GM21526 (cell line): ENCODE measurements around the gene PDE3A.
"Not testable (repeated sequence)": the region's sequence is repeated elsewhere in the genome, so short reads cannot be mapped to it uniquely, and the experiment has no call there.

Experiments used
- ATAC-seq: cut with Tn5 transposase; IDR thresholded peaks from one replicate; pipeline ENCODE4 v1.9.1; 2021; ENCODE audit warnings: moderate library complexity; ENCODE audit not compliant: unreplicated experiment, low FRiP score

PDE3A gene

DNA sequence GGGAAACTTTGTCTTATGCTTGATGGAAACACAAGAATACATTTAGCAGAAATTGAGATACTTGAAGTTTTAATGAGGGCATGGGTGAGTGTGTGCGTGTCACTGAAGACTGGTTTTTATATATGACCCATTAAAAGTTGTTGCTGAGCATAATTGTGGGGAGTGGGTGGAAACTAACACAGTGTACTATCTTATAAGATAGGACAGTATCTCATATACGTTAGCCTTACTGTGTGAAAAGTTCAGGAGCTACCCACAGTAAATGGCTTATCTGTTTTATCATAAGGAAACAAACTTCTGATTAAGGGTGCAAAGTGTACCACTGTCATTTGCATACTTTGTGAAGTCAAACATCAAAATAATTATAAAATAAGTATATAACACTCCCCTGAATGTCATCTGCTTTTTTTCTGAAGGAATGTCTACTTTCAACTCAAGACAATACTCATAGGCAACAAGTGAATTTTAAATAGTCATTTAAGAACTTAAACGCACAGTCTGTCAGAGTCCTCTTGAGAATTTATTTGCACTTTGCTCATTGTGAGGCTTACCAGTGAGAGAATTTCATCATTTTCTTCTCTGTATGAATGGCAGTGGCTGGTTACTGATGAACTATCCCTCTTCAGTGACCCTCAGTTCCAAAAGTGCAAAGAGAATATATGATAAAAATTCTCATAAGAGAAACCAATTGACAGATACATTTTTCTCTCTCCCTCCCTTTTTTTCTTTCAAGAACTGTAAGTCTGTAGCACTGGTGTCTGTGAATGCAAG is 4.2 kb downstream of the PDE3A start:
- ATAC-seq, result no peak

DNA sequence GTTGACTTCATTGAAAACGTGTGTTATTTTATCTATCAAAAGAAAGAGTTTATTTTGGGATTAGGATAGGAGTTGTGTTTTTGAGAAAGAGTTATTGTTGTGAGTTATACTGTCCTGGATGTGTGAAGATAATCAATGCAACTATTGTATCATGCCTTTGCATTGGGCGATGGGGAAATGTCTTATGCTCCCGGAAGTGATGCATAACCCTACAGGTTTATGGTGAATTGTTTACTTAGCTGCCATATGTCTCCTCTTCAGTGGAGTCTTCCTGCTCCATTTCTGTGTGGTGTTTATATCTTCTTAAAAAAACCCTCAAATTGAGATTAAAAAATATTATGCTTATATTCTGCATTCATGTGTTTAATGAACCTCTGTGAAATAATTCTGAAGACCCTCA is 6.5 kb downstream of the PDE3A start:
- no peak for ATAC-seq

DNA sequence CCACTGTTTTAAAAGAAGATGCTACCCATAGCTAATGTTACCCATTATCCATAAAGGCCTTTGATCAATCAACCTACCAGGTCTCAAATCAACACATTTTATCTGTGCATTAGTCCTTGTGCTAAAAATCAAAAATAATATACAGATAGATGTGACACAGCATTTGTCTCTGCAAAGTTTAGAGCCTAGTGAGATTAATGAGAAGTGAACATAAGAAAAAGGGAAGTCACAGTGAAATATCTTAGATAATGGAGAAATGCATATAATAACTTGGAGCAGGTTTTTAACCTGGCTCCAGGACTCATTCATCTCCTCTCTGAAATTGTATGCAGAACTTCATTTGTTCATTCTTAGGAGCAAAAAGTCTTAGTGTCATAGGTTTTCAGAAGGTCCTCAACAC is 7.2 kb downstream of the PDE3A start:
- no peak for ATAC-seq

DNA sequence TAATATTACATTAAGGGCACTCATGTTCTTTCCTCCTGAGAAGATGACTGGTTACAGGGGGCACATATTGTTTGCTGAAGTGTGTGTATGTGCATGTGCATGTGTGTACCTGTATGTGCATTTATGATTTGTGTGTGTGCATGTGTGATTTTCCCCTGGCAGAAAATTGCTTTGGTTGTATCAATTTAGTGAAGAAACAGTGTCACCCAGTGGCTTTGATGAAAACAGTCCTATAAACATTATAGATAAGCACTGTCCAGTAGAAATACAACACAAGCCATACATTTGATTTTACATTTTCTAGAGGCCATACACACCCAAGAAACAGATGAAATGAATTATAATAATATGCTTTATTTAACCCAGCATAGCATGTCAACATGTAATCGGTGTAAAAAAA is 8.6 kb downstream of the PDE3A start:
- ATAC-seq, result no peak

DNA sequence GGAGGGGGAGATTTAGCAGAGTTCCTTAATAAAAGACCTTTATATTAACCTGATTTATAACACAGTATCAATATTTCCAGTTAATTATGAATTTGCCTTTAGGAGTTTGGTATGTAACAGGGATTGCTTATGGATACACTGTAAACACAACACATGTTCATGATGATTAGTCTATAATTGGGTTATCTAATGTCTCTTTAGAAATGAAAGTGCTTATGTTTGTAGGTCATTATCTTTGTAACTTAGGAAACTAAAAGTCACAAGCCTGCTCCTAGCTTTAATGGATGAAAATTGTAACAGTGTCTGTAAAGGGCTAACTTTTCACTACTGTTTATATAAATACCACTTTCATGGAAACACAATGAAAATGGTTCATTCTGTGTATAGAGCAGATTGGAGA is 9.4 kb downstream of the PDE3A start:
- ATAC-seq, result no peak

DNA sequence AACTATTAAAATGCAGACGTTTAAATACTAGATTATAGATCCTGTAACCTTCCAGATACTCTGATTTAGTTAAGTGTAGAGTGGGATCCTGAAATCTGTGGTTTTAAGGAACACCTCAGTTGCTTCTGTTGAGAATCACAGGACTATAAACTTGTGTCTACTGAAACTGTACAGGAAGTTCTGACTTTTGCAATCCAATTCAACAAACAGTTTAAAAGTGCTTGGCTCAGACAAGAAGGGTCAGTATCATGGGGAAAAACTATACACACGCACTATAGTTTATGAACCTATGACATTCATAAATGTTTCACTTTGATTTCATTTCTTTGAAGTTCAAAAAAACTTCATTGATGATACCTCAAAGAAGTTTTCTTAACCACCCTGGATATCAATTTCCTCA is 13.8 kb downstream of the PDE3A start:
- no peak for ATAC-seq

DNA sequence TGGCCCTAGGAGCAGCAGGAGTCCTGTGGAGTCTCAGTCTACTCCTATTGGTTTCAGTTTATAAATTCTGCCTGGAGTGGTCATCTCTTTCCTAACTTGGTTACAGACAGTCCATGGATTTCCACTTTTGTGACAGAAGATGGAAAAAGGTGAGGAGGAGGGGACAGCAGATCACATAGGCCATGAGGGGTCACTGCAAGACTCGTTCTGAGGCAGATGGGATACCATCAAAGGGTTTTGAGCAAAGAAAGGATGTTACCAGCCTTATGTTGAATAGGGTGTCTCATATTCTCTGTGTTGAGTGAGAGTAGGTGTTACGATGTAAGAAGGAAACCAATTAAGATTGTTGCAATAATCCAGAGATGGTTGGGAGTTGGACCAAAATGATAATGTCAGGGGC is 15.3 kb downstream of the PDE3A start:
- ATAC-seq, result no peak

DNA sequence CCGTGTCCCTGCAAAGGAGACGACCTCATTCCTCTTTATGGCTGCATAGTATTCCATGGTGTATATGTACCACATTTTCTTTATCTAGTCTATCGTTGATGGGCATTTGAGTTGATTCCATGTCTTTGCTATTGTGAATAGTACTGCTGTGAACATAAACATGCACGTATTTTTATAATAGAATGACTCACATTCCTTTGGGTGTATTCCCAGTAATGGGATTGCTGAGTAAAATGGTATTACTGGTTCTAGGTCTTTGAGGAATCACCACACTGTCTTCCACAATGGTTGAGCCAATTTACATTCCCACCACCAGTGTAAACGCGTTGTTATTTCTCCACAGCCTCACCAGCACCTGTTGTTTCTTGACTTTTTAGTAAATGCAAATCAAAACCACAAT is 16.5 kb downstream of the PDE3A start:
- not testable (repeated sequence) for ATAC-seq

DNA sequence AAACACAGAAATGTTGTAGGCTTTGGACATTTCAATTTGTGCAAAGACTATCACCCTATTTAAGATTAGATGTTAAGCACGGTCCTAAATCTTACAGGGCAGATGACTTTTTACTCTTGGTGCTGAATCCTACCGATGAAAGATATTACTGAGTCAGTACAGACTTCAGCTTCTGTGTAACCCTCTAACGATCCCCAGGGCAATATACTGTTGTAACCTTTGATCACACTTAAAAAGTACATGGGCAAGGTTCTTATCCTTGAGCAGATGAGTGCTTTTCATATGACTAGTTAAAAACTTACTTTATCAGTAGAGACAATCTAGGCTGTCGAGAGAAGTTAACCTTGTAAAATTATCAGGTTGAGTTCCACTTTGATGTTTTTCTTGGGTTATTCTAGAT is 22.5 kb downstream of the PDE3A start:
- ATAC-seq, result no peak

DNA sequence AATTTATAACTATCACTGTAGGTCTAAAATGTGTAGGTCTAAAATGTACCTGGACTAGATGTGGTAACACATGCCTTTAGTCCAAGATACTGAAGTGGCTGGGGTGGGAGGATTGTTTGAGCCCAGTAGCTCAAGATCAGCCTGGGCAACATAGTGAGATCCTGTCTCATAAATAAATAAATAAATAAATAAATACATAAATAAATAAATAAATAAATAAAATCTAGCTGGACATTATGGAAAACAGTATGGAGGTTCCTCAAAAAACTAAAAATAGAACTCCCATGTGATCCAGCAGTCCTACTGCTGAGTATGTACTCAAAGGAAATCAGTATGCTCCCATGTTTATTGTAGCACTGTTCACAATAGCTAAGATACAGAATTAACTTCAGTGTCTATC is 24.0 kb downstream of the PDE3A start:
- no peak for ATAC-seq

DNA sequence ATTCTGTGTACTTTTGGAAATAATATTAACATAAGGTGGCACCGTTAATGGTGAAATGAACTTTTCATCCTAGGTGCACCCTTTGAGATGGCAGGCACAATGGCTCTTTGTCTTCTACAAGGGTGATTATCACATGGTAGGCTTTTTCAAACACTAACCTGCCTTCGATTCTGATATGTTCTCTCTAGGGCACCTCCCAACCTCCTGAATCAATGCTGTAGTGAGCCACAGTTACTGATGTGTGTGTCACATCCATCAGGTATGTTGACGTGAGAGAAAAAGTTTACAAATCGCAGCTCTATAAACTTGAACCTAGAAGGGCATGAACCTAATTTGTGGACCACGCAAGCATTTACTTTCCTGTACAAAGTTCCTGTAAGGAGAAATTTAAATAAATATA is 25.4 kb downstream of the PDE3A start:
- ATAC-seq, result no peak

DNA sequence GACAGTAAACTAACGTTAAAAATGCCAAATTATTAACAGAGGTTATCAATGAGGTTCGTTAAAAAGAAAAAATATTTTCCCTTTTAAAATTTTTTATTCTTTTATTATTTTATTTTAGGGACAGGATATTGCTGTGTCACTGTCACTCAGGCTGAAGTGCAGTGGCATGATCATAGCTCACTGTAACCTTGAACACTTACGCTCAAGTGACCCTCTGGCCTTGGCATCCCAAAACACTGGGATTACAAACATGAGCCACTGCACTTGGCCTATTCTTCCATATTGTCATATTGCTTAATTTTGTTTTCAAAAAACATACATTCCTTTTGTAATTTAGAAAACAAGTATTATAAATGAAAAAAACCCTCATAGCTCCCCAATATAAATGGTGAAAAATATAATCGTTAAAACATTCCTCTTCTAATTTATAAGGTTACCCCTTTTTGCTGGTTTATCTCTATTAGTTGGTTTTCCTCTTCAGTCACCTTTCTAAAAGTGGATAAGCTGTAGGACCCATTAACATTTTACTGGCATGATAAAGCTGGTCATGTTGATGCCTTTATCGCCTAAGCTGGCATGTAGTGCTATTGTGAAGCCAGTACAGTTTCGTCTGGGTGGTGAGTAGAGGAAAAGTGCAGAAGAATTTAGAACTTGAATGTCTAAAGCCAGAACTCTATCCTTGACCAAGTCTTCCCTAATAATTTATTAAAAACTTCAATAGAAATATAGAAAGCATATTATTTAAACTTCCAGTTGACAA is 27.6 kb downstream of the PDE3A start:
- ATAC-seq, result no peak

DNA sequence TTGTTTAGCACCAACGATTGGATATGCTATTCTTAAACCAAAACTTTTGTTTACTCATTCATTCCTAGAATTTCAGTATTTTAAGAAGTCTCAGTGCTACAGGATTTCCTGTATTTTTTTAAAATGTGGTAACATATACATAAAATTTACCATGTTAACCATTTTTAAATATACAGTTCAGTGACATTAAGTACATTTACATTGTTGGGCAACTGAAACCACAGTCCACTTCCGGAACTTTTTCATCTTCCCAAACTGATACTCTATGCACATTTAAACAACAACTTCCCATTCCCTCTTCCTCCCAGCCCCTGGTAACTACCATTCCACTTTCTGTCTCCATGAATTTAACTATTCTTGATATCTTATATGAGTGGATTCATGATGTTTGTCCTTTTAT is 30.3 kb downstream of the PDE3A start:
- ATAC-seq, result no peak

DNA sequence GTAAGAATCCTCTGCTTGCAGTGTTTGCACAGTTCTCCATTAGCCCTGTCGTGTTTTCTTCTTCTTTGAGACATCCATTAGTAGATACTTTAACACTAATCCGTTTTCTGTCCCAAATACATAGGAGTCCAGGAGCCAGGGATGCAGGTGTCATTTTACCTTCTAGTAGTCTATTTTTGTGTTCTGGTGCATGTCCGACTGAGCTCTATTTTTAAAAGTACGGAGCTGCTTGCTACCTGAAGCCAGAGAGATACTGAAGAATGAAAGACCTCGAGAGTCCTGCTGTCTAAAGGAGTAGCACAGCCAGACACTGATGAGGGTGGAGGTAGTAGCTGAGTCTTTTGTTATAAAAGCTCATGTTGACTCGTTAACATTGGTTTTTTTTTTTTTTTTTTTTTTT is 31.7 kb downstream of the PDE3A start:
- ATAC-seq, result no peak

DNA sequence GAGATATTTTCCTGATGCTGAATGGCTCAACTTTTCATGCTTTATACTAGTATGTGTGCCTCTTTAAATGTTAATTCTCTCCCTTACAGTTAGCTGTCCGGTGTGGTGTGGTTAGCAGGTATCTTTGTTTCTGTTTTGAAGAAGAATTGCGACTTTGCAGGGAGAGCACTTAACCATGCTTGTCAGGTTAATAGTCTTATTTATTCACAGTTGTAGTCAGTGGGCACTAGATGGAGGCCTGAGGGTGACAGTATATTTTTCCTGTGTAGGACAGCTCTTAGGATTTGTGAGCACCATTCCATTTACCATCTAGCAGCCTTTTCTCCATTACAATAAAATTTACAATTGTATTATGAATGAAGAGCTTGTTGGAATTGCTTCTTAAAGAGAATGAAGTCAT is 34.9 kb downstream of the PDE3A start:
- ATAC-seq, result no peak

DNA sequence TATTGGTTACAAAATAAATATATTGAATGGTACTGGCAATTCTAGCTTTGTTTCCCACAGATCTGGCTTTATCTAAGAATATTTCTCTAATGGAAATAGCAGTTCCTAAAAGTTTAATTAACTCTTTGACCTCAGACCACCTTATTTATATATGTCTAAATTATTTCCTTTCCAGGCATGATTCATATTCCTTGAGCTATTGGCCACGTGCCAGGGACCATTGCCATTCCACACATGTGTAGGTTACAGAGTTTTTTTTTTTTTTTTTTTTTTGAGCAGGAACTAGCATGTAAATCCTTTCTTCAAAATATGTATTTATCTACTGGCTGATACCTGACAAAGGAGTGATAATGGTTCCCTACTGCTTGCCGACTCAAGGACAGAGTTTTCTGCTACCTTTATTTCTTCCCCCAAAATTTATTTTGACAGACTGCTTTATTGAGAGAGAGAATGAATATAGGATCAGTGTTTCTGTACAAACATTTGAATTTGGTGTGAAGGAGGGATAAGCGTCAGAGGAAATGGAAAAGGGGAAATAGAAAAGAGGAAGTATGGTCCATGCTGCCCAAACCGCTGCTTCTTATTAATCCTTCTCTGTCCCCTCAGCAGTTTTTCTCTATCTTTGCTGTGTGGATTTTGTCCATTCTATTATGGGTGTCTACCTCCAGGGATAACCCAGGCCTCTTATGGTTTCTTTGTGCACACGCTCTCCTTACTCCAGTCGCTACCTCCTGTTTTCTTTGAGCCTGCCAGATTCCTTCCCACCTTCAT is 36.4 kb downstream of the PDE3A start:
- ATAC-seq, result no peak

DNA sequence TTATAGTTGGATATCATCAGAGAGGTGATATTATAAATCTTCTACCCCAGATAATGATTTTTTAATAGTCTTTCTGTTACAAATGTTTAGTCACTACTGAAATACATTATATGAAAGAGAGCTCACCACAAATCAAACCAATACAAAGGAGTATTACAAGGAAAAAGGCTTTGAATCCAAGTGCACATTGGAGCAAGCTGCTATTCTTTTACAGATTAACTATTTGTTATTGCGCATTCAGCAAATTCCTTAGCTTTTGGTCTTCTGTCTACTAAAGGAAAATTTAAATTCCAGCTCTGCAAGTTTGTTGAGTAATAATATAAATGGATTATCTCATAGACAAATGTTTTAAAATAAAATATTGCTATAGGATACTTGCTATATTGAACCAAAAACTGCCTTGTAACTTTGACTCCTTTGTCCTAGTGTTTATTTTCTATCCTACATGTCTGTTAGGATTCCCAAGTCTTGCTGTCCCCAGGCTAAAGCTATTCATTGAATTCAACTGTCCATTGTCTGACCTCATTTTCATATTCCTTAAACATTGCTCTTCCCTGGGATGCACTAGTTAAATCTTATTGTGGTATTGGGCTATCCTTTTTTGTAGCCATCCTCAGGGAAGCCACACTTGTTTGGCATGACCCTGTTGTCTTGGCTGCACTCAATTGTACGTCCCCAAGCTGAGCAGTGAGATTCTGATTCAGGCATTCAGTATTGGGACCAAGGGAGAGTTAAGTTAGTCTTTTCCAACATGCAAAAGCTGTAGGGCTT is 41.5 kb downstream of the PDE3A start:
- no peak for ATAC-seq

DNA sequence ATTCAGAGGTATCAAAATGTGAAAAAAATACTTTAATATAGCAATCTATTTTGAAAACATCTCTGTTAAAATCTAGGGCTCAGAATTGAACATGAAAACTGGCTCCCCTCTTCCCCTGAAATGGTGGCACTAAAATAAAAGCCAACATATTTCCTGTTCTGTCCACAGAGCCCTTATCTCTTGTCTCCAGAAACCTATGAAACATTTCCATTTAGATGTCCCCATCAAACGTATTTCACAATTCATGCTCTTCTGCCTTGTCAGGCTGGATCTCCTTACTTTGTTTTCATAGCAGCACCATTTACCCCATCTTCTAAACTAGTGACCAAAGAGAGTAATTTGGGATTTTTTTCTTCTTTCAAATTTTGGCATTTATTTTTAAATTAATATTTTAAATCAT is 42.4 kb downstream of the PDE3A start:
- ATAC-seq, result no peak

DNA sequence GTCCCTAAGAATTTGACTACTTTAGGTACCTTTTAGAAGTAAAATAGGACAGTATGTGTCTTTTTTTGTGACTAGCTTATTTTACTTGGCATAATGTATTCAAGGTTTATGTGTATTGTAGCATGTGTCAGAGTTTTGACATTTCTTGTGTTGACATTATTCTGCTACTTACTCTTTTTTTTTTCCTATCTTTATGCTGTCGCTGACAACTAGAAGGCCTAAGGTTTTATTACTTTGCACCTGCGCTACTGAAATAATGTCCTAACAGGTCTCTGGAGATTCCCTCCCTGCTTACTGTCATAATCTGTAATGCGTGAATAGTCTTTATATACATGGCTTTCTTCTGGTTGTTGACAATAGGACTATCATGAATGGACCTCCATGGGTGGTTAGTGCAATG is 43.0 kb downstream of the PDE3A start:
- ATAC-seq, result no peak

DNA sequence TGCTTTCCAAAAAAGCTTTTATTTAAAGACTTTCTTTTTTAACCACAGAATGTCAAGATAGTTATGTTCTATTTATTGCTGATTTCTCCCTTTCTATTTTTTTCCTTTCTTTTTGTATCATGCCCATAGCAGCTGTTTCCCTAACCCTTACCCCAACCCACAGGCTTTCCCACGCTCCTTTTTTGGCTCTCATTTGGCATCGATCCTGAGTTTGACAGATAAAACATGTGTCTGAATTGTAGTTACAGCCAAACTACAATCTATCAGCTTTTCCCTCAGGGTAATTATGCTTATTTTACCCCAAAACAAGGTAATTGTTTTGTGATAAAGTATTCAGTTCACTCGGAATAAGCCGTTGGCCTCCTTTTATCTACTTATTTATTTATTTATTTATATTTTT is 46.7 kb downstream of the PDE3A start:
- no peak for ATAC-seq

DNA sequence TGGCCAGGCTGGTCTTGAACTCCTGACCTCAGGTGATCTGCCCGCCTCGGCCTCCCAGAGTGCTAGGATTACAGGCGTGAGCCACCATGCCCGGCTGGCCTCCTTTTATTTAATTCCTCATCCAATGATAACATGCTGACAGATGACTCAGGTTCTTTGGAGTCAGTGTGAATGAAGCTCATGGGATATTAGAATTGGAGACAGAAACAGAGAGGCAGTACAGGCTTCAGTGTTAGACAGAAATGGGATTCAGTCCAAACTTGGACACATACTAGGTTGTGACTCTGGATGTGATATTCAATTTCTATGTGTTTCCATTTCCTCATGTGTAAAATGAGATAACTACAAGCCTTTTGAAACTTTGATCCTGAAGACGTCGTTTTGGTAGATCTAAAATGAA is 47.3 kb downstream of the PDE3A start:
- no peak for ATAC-seq
